Measurements from ENCODE around the gene CREBRF.

GRCh38 chr5:173025651-173026050 is 30.5 kb upstream of the CREBRF start:
- TF ChIP-seq CTCF (IDR thresholded peaks at IDR 0.05; ENCODE audit: borderline replicate concordance, extremely low read depth, low read length, poor library complexity, severe bottlenecking) (no peak), EZH2 (IDR thresholded peaks at IDR 0.05; ENCODE audit: borderline replicate concordance, low read depth, low read length, severe bottlenecking) (no peak)
